ENCODE measurements around the gene ANXA6.
A peak's percentile ranks its signal among the peaks of the same experiment; 100 is the strongest.

The ANXA6 gene

GRCh38 chr5:151151263-151151660 lies 6.3 kb downstream of the ANXA6 start:
- DNase-seq = no peak

GRCh38 chr5:151150471-151151262 lies 6.9 kb downstream of the ANXA6 start:
- no peak for DNase-seq

GRCh38 chr5:151148583-151148982 lies 9.0 kb downstream of the ANXA6 start:
- no peak for DNase-seq

GRCh38 chr5:151147033-151147432 lies 10.5 kb downstream of the ANXA6 start:
- no peak for DNase-seq

- no peak for DNase-seq
Measured at GRCh38 chr5:151146061-151146460, 11.5 kb downstream of the ANXA6 start.

GRCh38 chr5:151144922-151145321 lies 12.7 kb downstream of the ANXA6 start:
- DNase-seq = no peak

- DNase-seq = no peak
Measured at GRCh38 chr5:151144275-151144674, 13.3 kb downstream of the ANXA6 start.

GRCh38 chr5:151143645-151144044 lies 13.9 kb downstream of the ANXA6 start:
- no peak for DNase-seq

- no peak for DNase-seq
Measured at GRCh38 chr5:151142933-151143332, 14.6 kb downstream of the ANXA6 start.

- DNase-seq = no peak
Measured at GRCh38 chr5:151141535-151141934, 16.0 kb downstream of the ANXA6 start.

GRCh38 chr5:151140686-151141459 lies 16.7 kb downstream of the ANXA6 start:
- DNase-seq = no peak

GRCh38 chr5:151139646-151140045 lies 17.9 kb downstream of the ANXA6 start:
- DNase-seq = no peak

- no peak for DNase-seq
Measured at GRCh38 chr5:151139015-151139414, 18.6 kb downstream of the ANXA6 start.

- no peak for DNase-seq
Measured at GRCh38 chr5:151138114-151138513, 19.5 kb downstream of the ANXA6 start.

GRCh38 chr5:151137067-151137825 lies 20.3 kb downstream of the ANXA6 start:
- DNase-seq = no peak

GRCh38 chr5:151134228-151134627 lies 23.4 kb downstream of the ANXA6 start:
- peak; percentile 22 for DNase-seq

GRCh38 chr5:151132963-151133362 lies 24.6 kb downstream of the ANXA6 start:
- no peak for DNase-seq

- no peak for DNase-seq
Measured at GRCh38 chr5:151130922-151131891, 26.4 kb downstream of the ANXA6 start.

- no peak for DNase-seq
Measured at GRCh38 chr5:151130235-151130921, 27.2 kb downstream of the ANXA6 start.

GRCh38 chr5:151128817-151129216 lies 28.8 kb downstream of the ANXA6 start:
- no peak for DNase-seq

- DNase-seq = no peak
Measured at GRCh38 chr5:151127926-151128325, 29.7 kb downstream of the ANXA6 start.

- peak; percentile 5 for DNase-seq
Measured at GRCh38 chr5:151126199-151126645, 31.4 kb downstream of the ANXA6 start.
